GM20431 (cell line): Measurements from ENCODE around the gene PDGFC.

ENCODE experiments used
- in situ Hi-C: fragments of 300-500 bp; cut with MseI, MboI; formaldehyde crosslinking; loops from one replicate; pipeline ENCODE4 v1.15.0; 2020; ENCODE audit warnings: low sequenced_read_pairs; ENCODE audit not compliant: unreplicated experiment

Gene PDGFC

DNA sequence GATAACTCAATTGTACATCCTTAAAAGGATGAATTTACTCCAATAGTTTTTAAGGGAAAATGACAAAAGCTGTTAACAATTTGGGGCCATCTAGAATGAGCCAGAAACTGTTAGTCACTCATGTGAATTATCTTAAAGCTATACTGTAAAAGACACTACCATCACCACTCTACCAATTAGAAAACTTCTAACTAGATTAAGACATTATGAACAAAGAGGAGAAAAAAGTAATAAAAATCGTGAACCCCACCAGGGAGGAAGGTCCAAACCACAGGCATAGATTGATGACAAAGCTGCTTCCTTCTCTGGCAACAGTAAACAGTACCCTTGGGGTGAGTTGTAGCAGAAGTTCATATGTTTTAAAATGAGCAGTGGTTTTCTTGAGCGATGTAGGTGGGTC, 106.1 kb downstream of the PDGFC start:
- in situ Hi-C loops = no loop called here

DNA sequence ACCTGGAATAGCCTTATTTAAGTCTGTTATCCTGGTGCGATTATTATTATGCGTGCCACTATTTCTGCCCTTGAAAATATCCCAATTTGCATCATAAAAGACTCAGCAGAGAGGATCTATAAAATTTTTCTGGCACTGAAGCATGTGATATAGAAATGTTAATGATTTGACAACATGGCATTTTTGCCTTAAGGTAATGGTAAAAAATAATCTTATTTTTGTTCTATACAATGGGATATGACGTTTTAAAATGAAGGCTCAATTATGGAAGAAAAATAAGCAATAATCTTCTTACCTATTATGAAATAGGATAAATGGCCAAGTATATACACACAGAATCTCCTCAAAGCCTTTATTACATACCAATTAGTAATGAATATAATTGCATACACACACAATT, 113.5 kb downstream of the PDGFC start:
- in situ Hi-C loops = no loop called here

DNA sequence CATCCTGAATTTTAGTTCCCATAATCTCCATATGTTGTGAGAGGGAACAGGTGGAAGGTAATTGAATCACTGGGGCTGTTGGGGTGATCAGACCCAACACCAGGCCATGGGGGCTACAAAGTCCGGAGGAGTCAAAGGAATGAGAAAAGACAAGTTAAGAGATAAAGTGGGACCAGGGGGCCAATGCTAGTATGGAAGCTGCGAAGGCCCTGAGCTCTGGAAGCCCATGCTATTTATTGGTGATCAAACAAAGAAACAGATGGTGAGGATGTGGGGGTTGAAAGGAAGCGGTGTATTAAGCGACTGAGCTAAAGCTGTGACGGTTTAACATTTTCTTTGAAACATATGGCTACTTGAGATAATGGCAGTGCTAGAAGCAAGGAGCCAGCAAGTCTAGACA, 132.8 kb downstream of the PDGFC start:
- in situ Hi-C loops = no loop called here

DNA sequence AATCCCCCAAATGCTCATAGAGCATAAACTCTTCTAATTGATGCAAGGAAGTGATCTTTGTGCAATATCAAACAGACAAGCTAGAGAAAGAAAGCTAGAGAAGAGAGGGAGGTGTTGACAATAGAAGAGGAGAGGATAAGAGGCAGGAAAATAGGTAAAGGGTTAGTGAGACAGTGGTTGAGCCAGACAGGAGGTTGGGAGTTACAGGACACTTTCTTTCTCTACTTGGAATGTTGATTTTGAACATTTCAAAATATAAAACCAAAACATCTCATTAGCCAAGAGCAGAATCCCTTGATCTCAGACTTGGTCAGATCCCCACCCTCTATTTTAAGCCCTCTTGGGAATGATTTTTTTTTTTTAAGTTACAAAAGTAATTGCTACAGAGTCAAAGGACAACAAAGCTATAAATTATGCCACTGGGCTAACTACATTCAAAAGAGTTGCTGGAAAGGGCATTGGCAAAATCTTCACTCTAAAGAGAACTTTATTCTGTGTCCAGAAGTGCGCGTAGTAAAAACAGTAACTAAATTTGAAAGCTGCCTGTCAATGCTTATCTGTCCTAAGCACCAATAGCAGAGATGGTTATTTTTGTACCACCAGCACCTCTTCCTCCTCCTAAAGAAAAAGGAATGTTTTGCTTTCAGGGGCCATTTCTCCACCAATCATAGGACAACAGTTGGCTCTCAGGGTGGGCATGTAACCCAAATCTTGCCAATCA, 133.8 kb downstream of the PDGFC start:
- in situ Hi-C loops = no loop called here

DNA sequence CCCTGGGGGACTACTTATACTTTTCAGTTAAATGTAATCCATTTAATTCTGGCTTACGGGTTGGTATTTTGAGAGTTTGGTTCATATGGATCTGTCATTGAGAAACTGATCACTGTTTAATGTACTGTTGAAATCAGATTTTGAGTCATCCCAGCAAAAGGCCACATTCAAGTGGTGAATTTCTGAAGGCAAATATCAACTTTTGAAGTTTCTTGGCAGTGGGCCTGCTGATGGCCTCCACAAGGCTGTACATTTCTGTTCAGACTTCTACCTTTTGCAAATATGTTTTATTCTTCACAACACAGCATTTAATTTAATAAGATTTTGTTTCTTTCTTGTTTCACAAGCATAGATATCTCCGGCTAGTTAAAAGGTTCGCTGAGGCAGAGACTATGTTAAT, 138.7 kb downstream of the PDGFC start:
- in situ Hi-C loops = no loop called here

DNA sequence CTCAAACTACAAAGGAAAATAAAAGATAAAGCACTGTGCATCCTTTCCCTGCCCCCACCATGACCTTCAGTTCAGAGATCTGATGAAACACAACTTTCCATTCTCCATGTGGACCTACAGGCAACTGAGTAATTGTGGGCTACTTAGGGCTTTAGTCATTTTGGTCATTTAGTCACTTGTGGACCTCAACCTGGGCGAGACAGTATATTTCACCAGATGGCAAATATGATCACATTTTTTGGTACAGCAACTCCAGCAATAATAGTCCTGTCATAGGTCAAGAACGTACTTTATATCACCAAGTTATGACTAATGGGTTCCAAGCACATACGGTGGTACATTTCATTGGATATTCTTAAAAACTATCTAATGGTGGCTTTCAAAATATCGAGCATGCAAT, 141.2 kb downstream of the PDGFC start:
- in situ Hi-C loops = no loop called here

DNA sequence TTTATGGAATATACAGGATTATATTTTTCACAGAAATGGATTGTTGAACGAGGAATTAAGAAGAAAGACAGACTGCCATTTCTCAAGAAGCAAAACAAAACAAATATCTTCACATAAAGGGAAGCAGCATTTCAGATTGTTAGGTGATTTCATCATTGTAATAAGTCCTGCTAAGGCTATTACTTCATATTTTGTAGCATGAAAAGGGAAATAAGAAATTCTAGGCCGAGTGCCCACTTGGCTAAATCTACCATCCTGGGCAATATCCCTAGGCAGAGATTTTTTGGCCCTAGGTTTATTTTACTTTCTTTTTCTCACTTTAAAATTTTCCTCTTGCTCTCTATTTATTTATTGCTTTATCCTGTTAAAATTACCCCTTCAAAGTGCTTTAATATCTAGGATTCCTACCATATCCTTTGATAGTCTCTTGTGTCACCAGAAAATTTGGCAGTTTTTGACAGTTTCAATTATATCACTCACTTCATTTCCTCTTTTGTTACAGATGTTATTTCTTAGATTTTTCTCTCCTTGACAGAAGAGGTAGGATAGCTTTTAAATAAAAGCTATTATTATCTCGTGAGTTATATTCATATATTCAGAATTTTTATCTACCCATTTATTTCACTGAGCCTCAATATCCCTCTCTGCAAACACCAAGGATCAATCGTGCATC, 142.3 kb downstream of the PDGFC start:
- in situ Hi-C loops = no loop called here

DNA sequence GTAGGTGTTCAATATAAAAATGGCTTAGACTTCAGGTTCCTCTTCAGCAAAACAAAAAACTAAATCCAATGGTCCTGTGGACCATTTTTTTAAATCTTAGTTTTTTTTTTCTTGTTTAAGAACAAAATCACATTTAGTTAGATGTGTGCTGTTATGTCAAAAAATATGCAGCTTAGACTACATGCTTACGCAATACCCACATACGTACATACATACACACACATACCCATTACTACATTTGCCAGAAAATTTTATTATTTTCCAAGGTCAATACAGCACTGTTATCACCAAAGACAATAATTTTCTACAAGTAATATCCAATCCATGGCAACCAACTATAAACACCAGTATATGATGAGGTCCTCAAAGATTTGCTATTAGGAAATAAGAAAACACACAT, 144.1 kb downstream of the PDGFC start:
- in situ Hi-C loops = no loop called here

DNA sequence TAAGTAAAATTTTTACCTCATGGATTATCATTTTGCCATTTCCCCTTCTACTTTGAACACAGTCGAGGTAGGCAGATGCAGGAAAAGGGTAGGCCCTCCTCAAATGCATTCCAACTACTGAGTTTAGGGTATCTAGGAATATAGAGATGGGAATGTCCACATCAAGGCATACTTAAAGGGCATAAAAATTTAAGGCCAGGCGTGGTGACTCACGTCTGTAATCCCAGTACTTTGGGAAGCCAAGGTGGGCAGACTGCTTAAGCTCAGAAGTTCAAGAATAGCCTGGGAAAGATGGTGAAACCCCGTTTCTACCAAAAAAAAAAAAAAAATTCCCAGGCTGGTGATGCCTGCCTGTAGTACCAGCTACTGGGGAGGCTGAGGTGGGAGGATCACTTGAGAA, 146.5 kb downstream of the PDGFC start:
- in situ Hi-C loops = no loop called here

DNA sequence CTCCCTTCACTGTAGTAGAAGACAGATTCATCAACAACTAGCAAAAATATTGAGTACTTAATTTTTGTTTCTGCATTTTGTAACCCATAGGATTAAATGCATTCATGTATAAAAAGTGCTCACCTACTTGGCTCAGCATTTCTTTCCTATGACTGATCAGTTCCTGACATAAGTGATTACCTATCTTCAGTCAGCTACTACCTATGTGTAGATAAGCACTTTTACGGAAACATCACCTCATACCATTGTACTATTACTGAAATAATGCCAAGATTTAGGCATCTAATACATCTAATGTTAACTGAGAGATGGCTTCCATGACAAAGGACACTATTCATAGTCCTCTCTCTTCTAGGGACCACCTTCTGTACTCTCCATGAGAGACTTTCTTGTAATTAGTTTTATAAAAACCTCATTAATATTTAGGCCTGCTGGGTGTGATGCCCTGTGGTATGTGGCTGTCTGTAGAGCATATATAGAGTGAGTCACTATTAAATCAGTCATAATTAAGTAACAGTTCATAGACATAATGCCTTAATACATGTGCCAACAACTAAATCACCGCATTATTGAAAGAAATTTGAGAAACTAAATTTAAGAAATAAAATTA, 147.0 kb downstream of the PDGFC start:
- in situ Hi-C loops = no loop called here

DNA sequence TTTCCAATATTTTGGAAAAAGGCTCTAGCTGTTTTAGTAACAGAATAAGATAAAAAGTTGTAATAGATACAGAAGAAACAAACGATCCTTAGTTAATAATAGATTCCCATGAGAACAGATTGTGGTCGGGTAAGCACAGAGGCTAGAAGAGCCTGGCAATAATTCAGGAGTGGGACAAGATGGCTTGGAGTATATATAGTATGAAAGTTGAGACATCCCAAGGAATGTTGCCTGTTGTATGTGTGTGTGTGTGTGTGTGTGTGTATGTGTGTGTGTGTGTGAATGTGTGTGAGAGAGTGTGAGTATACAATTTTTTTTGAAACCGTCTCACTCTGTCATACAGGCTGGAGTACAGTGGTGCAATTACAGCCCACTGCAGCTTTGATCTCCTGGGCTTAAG, 150.7 kb downstream of the PDGFC start:
- in situ Hi-C loops = no loop called here

DNA sequence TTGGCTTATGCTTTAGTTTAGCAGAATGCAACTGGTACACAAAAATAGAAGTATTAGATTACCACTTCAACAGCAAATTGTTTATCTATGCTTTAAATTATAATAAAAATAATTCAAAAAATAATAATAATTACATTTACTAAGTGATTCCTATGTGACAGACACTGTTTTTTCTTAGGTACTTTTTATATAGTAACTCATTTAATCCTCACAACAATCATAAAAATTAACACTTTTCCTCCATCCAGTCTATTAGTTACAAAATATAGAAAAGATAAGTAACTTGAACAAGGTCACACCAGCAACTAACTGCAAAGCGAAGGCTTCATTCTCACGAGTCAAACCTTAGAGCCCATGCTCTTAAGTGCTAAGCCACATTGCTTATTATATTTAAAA, 155.2 kb downstream of the PDGFC start:
- in situ Hi-C loops = no loop called here

DNA sequence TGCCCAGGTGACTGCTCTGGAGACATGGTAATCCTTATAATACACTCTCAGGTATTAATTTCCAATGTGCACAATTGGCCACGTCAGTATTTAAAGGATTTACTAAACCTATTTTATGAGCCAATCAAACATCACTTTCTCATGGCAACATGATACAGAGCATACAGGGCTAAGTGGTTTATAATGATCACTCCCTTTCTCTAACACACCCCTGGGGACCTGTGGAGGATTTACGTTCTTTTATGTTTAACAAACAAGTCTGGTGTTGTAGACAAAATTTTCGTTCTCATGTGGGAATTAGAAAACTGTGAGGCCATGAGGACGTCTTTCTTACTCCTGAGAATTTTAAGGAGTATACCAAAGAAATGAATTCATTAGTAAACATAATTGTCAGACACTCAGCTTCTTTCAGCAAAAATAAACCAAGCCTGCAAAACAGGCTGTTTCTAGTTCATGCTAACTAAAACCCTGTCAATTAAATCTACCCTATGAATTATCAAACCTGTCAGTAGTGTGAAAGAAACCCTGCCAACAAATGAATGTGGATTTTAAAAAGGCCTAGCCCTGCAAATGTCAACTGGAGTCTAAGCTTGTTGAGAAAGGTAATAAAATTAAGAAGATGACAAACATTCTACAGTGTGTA, 155.8 kb downstream of the PDGFC start:
- in situ Hi-C loops = no loop called here

DNA sequence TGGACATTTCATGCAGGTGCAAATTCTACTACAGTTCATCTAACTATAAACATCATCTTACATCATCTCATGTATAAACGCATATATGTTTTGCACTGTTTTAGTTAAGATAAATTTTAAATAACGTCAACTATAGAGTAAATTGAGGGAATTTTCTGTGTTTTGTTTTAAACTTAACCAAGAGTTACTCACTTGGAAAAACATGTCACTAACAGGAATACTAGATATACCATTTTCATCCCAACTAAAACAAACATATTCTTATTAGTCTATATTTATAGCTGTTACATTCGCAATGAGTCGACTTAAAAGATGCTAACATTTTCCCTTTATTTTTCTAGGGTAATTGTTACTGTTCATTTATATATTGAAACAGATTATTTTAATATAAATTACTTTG, 159.6 kb downstream of the PDGFC start:
- in situ Hi-C loops = no loop called here

DNA sequence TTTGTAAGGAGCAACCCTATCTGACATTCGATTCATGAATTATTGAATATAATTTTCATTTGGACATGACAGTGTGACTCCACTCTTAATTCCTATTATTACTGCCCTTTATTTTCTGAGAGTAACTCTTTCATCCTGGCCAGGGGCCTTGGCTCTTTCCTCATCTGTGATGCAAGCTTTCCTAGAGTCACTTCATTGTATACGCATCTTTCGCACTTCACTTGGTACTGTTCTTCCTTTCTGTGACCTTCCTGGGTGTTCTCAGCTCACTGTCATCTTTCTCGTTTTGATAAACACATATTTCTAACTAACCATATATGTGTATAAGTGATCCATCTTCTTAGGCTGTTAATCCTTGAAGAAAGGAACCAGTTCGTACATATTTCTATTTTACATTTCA, 160.3 kb downstream of the PDGFC start:
- in situ Hi-C loops = no loop called here

DNA sequence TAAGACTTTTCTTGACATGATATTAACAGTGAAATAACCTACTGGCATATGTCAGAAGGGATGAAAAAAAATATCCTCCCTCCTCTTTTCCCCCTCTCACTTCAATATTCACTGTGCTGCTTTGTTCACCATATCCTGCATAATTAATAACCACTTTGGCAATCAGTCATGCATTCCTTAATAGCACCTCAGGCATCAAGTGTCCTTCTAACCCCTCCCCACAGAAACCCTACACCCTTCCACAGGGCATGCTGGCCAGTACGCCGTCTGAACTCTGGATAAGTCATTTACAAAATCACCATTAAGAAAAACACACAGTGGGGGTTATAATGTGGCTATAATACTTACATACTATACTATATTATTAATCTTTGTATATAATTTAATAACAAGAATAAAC, 165.9 kb downstream of the PDGFC start:
- in situ Hi-C loops = no loop called here

DNA sequence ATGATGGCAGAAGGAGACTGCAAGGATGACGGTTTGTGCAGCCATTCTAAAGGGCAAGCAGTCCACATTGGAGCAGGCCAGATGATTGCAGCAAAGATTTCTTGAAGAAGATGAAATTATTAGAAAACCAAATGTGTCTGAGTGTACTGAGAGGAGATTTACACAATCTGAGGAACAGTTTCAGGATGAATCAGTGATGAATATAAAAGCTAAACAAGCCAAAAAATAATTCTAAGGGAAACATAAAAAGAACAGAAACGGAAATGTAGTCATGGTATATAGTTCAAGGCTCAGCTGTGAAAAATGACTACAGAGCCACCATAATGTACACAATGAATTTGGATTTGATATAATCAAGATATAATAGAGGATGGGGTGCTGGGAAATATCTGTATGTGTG, 168.5 kb downstream of the PDGFC start:
- in situ Hi-C loops = no loop called here

DNA sequence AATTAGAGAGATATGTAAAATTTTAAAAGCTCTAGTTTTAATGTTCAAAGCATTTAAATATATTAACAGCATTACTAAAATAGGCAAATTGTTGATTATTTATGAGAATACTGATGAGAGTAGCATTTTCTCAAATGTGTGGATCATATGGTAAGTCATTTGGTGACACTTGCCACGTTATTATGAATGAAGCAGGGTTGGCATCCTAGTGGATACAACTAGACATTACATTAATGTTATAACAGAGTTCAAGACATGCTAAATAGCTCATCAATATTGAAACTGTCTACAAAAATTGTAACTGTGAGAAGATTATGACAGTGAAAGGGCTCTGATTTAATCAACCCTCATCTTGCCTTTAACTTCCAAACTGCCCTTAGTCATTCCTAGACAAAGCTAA, 171.1 kb downstream of the PDGFC start:
- in situ Hi-C loops = no loop called here

DNA sequence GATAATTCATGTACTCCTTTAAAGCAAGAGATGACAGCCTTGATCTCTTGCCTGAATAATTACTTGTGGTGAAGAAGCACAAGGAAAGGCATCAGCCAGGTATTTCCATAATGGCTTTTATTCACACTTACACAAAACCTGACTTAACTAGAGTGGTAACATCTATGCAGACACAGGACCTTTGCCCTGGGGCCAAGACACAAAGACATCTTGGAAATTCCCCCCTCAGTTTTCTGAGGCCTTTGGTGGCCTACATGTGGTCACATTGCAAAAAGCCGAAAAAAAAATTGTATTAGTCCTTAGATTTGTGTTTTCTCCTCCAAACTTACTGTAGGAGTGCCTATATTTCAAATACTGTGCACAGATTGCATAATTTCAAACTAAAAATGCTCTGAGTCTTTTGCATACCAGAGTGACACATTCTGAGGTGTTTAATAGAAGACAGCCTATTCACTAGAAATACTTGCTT, 172.4 kb downstream of the PDGFC start:
- in situ Hi-C loops = no loop called here

DNA sequence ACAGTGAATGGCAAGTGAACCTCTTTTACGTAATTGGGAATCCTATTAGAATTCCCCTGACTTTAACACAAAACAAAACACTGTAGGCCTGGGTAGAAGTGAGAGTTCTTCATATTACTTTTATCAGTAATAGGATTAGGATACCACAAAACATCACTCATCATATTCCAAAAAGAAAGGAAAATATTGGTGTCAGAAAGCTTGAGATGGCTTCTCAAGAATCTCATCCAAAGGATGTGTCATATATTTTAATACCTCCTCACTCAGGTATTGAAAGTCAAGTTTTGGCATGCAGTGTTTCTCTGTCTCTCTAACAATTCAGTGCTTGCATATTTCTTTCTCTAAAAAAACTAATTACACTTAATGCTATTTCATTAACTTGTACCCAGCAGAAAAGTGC, 173.2 kb downstream of the PDGFC start:
- in situ Hi-C loops = no loop called here

DNA sequence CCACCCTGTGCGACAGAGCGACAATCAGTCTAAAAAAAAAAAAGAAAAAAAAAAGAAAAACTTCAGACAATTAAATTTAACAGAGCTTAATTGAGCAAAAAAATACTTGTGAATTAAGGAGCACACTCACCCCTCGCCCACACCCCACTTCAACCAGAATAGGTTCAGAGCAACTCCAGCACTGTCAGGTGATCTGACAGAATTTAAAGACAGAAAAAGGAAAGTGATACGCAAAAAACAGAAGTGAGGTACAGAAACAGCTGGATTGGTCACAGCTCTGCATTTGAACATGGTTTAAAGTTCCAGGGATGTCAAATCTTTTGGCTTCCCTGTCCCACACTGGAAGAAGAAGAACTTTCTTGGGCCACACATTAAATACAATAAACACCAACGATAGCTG, 174.4 kb downstream of the PDGFC start:
- in situ Hi-C loops = no loop called here
